HT1080 (cell line): ENCODE results near the gene PRELID1. TPM values are rescaled to one million over a fixed set of nuclear protein-coding genes. Genes with fewer than 3 reads are reported as not detected.

ENCODE experiments used
- DNase-seq: peaks from one replicate; pipeline ENCODE4 v3.0.0-alpha.2; 2015; ENCODE audit warnings: low read depth
- total RNA-seq: library from RNA; depleted of rRNA; stranded (reverse); fragments of >200 nt; shearing (Covaris generic); gene quantifications from 2 replicates; pipeline ENCODE4 v1.2.3, GENCODE V29; 2014

Gene PRELID1
- total RNA-seq, 1 experiment from 2014 or later: 633 TPM

- no peak for DNase-seq
These were observed 10.1 kb downstream of the PRELID1 start for GRCh38 chr5:177313561-177314259.

GRCh38 chr5:177314376-177315342 lies 11.1 kb downstream of the PRELID1 start:
- no peak for DNase-seq

GRCh38 chr5:177315411-177315810 lies 11.8 kb downstream of the PRELID1 start:
- DNase-seq: no peak

GRCh38 chr5:177316005-177316404 lies 12.4 kb downstream of the PRELID1 start:
- no peak for DNase-seq

- peak; percentile 63 for DNase-seq
These were observed 14.4 kb downstream of the PRELID1 start for GRCh38 chr5:177317959-177318377.

- DNase-seq: no peak
These were observed 16.5 kb downstream of the PRELID1 start for GRCh38 chr5:177319913-177320588.

- DNase-seq: no peak
These were observed 17.3 kb downstream of the PRELID1 start for GRCh38 chr5:177320879-177321278.

- no peak for DNase-seq
These were observed 22.3 kb downstream of the PRELID1 start for GRCh38 chr5:177325868-177326381.

GRCh38 chr5:177327539-177328522 lies 24.2 kb downstream of the PRELID1 start:
- DNase-seq: peak; percentile 87

- no peak for DNase-seq
These were observed 25.1 kb downstream of the PRELID1 start for GRCh38 chr5:177328545-177329231.

GRCh38 chr5:177329883-177330282 lies 26.3 kb downstream of the PRELID1 start:
- no peak for DNase-seq

- DNase-seq: no peak
These were observed 27.6 kb downstream of the PRELID1 start for GRCh38 chr5:177330991-177331842.

- DNase-seq: no peak
These were observed 28.7 kb downstream of the PRELID1 start for GRCh38 chr5:177332031-177332895.

- DNase-seq: no peak
These were observed 29.3 kb downstream of the PRELID1 start for GRCh38 chr5:177332896-177333260.

- no peak for DNase-seq
These were observed 30.0 kb downstream of the PRELID1 start for GRCh38 chr5:177333420-177334154.

- DNase-seq: no peak
These were observed 30.6 kb downstream of the PRELID1 start for GRCh38 chr5:177334155-177334551.
